ENCODE data around the gene ALDH1A1.

ALDH1A1 gene

GRCh38 chr9:72952914-72953313 lies at the start of gene ALDH1A1:
ALDH1A1 (minus strand) TSS chr9:72953053; CDS start chr9:72953000, 53 bp downstream.
- DNase-seq (ENCODE audit: low read depth), result no peak

GRCh38 chr9:73001860-73002259 lies 49.0 kb upstream of the ALDH1A1 start:
- DNase-seq (ENCODE audit: low read depth), result no peak

DNA sequence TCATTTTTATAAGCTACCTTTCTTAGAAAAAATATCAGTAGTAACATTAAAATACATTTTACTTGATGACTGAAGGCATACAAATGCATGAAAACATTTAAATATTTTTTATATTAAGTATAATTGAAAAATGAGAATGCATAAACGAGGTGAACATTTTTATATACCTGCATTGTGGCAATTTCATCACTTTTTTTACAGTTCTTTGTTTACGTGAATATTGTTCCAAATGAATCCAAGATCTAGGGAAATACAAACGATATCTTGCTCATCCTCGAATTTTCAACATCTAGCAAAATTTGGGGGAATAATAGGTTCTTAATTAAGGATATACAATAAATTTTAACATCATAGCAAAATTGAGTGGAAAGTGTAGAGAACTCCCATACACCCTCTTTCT lies 45.5 kb upstream of the ALDH1A1 start:
- DNase-seq (ENCODE audit: low read depth), result no peak

DNA sequence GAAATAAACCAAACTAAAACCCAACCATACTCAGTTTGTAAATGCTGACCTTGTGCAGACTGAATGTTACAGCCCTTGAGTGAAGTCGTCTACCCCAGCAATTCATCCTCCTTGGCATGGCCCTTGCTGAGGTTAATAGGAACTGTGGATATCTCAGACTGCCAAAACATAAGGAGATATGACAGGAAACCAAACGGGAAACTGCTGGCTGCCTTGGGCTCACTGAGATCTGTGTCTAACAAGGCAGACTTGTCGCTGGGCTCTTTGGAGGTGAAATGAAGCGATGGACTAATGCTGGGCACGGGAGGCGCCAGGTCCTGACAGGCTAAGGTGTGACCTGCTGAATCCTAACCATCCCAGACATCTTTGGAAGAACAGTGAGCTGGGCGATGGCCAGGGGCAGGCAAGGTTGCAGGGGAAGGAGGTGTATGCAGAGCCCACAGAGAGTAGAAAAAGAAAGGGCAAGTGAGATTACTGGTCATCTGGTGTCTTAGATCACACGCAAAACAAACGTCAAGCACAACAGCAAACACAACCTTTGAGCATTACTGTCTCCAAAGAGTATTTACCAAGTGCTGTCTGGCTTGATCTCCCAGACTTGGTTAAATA lies 44.6 kb upstream of the ALDH1A1 start:
- no peak for DNase-seq (ENCODE audit: low read depth)

DNA sequence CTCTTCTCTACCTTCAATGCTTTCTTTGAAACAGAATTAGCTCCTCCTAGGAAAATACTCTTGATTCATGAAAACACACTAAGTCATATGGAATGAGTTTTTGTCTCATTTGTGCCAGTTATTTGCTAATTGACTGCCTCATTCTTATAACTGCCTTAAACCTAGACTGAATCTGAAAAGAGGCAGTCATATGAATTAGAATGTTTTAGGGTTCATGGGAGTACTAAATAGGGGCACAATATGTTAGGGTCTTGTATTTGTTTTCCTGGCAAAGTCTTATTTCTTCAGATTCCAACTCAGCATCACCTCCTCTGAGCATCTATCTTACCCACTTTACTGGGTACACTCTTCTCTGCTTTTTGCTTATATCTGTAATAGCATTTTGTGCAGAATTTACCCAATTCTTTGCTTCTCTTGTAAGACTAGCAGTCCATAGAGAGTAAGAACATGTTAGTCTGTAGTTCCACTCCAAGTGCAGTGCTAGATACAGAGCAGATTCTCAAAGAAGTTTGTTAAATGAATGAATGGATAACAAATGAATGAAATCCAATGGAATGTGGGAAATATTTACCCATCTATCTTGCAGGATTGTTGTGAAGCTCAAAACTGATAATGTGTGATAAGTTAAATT lies 43.9 kb upstream of the ALDH1A1 start:
- no peak for DNase-seq (ENCODE audit: low read depth)

DNA sequence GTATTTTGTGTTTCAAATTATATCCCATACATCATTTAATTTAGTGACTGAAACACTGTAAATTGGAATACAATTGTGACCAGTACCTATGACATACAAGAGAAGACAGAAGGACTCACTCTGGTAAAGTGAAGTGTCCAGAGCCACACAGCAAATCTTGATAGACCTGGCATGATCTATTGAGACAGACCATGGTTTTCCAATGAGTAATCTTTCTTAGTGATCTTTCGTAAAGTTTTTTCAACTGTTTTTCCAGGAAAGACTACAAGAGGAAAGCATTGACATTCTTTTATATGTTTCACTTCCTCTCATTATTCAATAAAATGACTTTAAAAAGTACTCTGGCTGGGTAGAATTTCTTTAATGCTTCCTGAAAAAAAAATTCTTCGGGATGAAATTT lies 43.3 kb upstream of the ALDH1A1 start:
- DNase-seq (ENCODE audit: low read depth), result no peak

GRCh38 chr9:72995131-72996024 lies 42.5 kb upstream of the ALDH1A1 start:
- DNase-seq (ENCODE audit: low read depth), result no peak

GRCh38 chr9:72991772-72992171 lies 38.9 kb upstream of the ALDH1A1 start:
- no peak for DNase-seq (ENCODE audit: low read depth)

DNA sequence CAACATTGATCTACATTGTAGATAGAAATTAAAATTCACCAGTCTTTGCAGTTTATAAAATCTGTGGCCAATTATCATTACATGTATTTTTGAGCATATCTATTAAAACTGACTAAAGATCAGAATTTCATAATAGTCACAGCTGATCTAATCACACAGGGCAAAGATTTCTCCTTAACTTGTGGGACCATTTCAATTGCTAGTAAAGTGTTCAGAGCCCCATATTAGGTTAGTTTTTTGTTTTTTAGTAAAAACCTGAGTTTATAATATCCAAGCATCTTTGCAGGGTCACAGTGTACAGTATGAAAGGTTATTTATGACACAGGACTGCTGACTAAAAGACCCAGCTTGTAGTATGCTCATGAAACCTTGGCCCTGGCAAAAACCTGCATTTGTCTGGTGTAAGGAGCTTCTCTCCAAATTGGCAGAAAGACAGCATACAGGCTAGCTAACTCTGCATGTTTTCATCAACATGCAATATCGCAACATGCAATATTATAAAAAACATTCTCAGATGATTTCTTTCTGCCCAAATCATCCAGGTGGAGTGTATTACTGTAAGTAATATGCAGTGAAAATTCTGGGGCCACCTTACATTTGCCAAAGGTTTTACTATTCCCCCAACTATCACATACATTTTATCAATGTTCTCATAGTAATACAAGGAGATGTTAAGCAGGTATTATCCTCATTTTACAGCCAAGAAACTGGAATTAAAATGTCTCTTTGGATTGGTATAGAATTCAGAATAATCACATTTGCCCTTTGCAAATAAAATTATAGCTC lies 37.7 kb upstream of the ALDH1A1 start:
- no peak for DNase-seq (ENCODE audit: low read depth)

DNA sequence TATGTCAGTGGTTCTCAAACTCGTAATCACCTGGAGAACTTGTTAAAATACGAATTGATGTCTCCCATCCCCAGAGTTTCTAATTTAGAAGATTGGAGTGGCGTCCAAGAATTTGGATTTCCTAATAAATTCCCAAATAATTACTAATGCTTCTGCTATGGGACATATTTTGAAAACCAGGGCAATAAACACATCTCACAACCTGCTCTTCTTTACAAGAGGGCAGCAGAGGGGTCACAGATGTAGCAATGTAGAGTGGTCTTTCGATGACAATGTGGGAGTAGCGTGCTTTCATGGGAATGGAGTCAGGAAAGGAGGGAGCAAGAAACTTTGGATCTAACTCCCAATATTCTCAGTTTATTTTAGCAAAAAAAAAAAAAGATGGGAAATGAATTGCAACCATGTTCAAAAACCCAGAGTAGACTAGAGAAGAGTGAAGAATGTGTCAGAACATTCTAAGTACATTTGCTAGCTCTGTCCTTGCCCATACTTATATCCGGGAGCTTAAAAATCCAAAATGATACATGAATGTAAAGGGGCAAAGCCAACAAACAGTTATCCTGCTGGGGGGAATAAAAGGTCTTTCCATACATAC lies 33.8 kb upstream of the ALDH1A1 start:
- no peak for DNase-seq (ENCODE audit: low read depth)

DNA sequence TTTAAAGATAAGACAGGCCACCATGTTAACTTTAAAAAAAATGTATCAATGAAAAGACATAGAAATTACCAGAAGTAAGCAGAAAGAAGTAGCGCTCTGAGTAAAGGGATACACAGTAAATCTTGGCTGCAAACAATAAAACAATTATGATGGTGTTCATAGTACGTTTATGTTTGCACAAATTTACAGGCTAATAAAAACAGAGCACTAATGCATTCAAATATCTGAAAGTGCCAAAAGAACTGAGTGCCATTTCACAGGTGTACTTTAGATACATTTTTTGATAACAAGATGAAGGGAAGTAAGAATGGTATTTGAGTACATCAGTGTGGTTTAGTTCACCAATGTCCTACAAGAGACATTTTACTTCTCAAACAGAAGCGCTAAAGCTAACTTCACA lies 32.9 kb upstream of the ALDH1A1 start:
- DNase-seq (ENCODE audit: low read depth), result no peak

- no peak for DNase-seq (ENCODE audit: low read depth)
Measured at GRCh38 chr9:72984991-72985390, 32.1 kb upstream of the ALDH1A1 start.

GRCh38 chr9:72984226-72984947 lies 31.5 kb upstream of the ALDH1A1 start:
- no peak for DNase-seq (ENCODE audit: low read depth)

GRCh38 chr9:72983512-72984225 lies 30.8 kb upstream of the ALDH1A1 start:
- DNase-seq (ENCODE audit: low read depth), result no peak

GRCh38 chr9:72983056-72983455 lies 30.2 kb upstream of the ALDH1A1 start:
- DNase-seq (ENCODE audit: low read depth), result no peak

GRCh38 chr9:72982146-72982799 lies 29.4 kb upstream of the ALDH1A1 start:
- peak; percentile 7 for DNase-seq (ENCODE audit: low read depth)

GRCh38 chr9:72981433-72981832 lies 28.6 kb upstream of the ALDH1A1 start:
- DNase-seq (ENCODE audit: low read depth), result no peak

DNA sequence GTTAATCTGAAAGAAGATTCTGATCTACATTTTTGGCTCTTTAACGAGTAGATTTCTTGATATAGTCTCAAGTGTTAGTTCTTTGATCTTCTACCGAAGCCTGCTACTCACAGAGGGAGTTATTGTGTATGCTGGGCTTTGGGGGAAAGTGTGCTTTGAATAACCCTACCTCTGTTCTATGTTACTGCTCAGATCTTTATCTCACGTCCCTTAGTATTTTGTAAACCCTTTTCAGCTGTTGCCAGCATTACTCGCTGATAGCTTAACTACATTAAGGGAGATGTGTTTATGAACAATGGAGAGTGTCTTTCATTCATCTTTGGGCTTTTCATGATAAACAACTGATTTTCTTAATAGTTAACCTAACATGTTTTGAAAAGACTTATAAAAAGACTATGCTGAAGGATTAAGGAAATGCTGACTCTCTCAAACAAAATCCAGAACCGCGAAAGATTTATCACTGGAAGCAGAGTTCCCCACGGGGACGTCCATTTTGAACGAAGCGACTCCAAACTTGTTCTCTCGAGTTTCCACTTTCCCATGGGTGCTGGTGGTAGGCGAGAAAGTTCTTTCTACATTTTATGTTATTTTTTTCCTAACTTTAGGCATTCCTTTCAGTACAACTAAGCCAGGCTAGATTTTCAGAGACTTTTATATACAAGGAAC lies 27.9 kb upstream of the ALDH1A1 start:
- no peak for DNase-seq (ENCODE audit: low read depth)

DNA sequence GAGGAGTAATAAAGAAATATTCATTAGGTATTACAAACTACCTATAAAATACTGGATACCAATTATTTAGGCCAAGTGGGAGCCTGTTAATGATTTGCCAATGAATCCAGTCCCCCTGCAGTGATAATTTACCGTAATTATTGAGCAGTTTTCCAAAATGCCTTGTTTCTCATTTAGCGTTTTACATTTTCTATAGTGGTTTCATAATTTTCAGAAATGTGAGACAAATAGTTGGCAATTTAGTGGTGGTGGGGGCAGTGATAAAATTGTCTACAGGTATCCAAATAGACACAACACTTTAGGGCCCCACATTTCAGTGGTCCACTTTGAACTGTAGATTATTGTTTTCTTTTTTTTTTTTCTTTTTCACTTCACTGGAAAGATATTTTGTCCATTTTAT lies 27.3 kb upstream of the ALDH1A1 start:
- no peak for DNase-seq (ENCODE audit: low read depth)

Measured in iris pigment epithelial cell (primary cell).